Measurements from ENCODE around the gene ANO4. TPM values are rescaled to one million over a fixed set of nuclear protein-coding genes. Genes with fewer than 3 reads are reported as not detected.
"Not testable (repeated sequence)": the region's sequence is repeated elsewhere in the genome, so short reads cannot be mapped to it uniquely, and the experiment has no call there.

ANO4 gene
- total RNA-seq, 1 donor from 2014 or later: not detected

DNA sequence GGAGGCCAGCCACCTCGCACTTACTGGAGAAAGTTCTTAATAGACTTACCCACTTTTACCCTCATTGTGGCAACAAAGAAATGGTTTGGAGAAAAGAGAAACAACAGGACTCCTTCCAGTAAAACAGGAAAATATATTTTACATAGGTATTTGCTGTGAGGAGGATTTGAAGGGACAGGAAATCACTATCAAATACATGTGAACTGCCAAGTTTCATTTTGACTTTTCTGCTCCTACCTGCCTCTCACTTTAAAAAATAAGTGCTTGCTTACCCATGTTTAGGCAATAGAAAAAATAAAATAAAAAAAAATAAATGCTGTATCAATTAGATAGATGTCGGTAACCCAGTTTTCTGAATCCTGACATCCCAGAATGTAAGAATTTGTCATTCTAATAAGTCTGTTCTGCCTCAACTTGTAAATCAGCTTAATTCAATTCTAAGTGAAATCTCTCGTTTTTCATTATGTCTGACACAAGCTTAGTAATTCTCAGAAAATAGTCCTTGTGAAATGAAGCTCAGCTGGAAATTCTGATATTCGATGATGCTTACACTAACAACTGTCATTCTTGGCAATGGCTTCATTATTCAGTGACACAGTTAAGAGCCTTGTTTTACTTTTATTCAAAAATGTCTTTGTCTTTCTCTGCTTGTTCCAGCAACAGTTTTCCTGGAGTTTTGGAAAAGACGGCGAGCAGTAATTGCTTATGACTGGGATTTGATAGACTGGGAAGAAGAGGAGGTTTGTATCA, 284.1 kb downstream of the ANO4 start:
- intact Hi-C loops (cut with micrococcal nuclease): no loop called here

DNA sequence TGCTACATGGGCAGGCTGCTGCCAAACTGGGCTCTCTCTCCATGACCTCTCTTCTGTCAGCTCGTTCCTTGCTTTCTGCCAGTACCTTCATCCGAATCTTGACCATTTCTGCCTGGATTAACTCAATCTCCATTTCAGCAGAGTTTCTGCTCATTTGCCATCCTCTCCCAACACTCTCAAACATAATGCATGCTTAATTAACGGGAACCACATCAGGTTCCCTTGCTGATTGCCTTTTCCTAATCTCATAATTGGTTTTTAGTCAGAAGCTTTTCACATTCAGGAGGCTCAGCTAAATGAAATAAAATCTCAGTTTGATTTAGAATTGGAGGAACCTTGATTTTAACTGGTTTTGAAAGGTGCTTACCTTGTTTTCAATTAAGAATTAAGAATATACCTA, 288.1 kb downstream of the ANO4 start:
- intact Hi-C loops (cut with micrococcal nuclease): no loop called here

- intact Hi-C loops (cut with micrococcal nuclease): no loop called here
These were observed 292.0 kb downstream of the ANO4 start for GRCh38 chr12:101086490-101087135.

- intact Hi-C loops (cut with micrococcal nuclease): no loop called here
These were observed 293.3 kb downstream of the ANO4 start for GRCh38 chr12:101087920-101088319.

DNA sequence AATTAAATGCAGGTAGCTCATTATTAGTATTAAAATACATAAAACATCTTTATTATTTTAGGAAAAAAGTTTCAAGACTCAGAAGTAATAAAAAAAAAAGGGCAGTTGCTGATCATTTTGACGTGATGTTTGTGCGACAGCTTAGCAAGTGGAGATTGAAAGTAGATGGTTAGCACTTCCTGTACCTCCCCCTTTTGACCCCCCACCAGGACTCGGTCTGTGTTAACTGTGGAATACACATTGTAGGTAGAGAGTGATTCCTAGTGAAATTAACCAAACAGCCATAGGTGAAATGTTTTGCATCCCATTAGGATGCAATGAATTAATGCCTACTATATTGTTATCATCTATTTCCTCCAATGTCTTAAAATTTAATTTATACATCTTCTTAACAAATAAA, 294.7 kb downstream of the ANO4 start:
- intact Hi-C loops (cut with micrococcal nuclease): no loop called here

- intact Hi-C loops (cut with micrococcal nuclease): not testable (repeated sequence)
These were observed 295.6 kb downstream of the ANO4 start for GRCh38 chr12:101090222-101090621.

DNA sequence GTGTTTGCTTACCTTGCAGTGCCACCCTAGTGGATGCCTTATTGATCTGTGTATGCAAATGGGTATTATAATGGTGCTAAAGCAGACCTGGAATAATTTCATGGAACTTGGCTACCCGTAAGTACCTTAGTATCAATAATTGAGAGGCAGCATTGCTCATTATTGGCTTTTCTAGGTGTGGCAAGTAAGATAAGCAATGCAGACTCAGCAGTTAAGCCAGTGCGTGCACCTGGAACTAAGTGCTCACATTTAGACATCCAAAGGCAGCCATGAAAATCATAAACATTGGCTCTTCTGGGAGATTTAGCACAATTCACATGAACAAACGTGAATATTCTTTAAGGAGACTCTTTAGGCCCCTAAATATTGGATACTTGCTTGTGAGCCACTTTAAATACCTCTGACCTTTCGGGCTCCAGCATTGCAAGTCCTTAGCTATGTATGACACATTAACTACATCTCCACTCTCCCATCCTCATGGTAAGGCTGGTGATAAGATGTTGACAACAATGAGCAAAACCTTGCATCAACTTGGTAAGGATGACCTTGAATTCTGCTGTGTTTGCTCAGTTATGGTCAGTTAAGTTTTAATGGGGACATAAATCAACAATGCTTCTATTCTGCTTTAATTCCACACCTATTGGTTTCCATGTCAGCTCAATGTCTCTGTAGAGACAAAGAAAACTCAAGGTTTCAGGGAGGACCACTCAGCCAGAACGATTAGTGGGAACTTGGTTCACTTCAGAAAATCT, 303.4 kb downstream of the ANO4 start:
- intact Hi-C loops (cut with micrococcal nuclease): no loop called here

GRCh38 chr12:101107032-101107763, 312.6 kb downstream of the ANO4 start:
- intact Hi-C loops (cut with micrococcal nuclease): no loop called here

- intact Hi-C loops (cut with micrococcal nuclease): no loop called here
These were observed 313.6 kb downstream of the ANO4 start for GRCh38 chr12:101108130-101108529.

- intact Hi-C loops (cut with micrococcal nuclease): no loop called here
These were observed 316.3 kb downstream of the ANO4 start for GRCh38 chr12:101110866-101111265.

DNA sequence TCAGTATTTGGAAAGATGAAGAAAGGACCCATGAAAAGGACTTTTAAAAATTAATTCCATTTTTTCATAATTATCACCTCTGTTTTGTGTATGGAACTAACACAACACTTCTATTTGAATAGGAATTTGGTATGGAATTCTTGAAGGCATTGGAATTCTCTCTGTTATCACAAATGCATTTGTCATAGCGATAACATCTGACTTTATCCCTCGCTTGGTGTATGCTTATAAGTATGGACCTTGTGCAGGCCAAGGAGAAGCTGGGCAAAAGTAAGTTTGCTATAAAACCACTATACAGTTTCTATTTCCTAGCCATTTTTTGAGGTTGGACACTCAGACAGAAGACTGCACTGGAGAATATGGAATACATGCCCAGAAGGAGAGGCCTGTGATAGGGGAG, 316.9 kb downstream of the ANO4 start:
- intact Hi-C loops (cut with micrococcal nuclease): no loop called here

DNA sequence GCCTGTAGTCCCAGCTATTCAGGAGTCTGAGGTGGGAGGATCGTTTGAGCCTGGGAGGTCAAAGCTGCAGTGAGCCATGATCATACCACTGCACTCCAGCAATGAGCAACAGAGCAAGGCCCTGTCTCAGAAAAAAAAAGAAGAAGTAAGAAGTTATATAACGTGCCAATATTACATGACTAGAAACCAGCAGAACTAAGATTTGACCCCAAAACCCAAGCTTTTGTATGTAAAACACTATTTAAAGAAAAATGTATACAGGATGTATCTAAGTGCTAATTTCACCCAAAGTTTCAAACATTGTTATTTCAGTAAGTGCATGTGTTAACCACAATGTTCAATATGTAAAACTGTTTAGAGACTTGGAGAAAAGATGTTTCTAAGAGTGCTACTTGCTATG, 320.8 kb downstream of the ANO4 start:
- intact Hi-C loops (cut with micrococcal nuclease): no loop called here

GRCh38 chr12:101116911-101117310, 322.3 kb downstream of the ANO4 start:
- intact Hi-C loops (cut with micrococcal nuclease): no loop called here

DNA sequence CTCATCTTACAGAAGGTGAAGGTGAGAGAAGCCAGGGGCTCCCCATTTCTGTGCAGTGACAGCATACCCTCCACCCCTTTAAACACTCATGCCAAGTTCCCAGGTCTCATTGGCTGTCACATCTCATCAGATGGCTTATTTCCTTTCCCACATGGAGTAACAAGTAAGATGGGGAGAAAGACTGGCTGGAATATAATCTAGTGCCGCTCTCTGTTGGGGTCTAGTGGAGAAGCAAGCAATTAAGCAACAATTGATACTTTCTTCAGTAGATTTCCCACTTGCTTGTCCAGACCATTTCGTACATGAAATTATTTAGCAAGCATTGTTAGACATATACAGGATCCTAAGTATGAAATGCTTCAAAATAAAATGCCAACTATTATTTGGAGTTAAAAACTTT, 323.3 kb downstream of the ANO4 start:
- intact Hi-C loops (cut with micrococcal nuclease): no loop called here

DNA sequence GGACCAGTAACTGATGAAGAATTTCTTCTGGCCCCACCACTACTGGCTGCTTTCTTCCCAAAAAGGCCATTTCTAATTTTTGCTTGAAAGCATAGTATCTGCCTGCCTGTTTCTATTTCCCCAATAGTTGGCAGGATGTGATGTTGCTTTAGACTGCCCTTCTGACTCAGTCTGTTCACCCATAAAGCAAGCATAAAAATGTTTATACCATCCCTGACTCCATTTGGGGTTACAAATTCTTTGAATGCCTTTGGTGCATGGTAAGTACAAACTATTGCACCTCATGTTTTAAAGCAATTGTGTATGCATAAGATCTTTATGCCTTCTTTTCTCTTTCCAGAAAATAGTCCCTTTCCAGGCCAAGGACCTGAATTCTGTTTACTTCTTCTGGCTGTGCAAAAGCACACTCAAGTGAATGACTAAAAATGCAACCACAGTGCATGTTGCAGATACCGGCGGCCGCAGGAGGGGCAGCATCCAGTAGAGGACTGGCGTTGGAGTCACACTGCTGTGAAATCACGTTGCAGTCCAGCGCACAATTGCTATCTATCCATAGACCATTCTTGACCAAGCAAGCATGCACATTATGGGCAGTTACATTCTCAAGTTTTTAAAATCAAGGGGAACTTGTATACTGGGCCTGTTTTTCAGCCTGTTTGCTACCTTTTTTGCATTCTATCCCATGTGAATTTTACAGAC, 333.1 kb downstream of the ANO4 start:
- intact Hi-C loops (cut with micrococcal nuclease): no loop called here

- intact Hi-C loops (cut with micrococcal nuclease): not testable (repeated sequence)
These were observed 351.3 kb downstream of the ANO4 start for GRCh38 chr12:101145777-101146431.

DNA sequence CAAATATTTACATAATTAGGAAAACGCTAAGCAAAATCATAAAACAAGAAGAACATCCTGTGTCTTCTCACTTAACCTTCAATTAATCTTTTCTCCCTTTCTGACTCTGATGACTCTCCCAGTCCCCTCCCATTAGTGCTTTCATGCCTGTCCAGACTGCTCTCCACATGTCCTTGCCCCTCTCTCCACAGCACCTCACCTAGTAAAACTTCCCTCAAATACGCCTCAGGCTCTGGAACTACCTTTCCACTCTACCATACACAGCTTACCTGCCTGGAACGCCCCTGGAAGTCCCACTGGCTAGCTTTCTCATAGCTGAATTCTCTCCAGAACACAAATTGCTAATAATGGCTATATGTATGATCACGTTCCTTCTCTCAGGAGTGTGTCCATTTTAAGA, 370.7 kb downstream of the ANO4 start:
- intact Hi-C loops (cut with micrococcal nuclease): no loop called here

GRCh38 chr12:101166866-101167265, 372.3 kb downstream of the ANO4 start:
- intact Hi-C loops (cut with micrococcal nuclease): no loop called here

DNA sequence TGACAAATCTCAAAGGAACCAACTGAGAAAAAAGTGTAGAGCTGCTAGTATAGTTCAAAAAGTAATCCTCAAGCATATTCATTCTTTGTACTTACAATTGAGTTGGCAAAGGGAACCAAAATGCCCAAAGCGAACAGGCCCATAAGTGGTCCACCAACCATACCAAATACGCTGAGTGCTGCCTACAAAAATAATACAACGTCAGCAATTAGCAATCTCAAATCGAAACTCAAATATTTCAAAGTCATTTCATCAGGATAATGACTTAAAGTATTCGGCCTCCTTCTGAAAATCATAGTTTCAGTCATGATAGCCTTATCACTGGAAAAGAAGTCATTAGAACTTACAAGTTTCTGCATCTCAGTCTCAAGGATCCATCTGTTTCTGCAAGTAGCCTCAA, 373.4 kb downstream of the ANO4 start:
- intact Hi-C loops (cut with micrococcal nuclease): no loop called here

DNA sequence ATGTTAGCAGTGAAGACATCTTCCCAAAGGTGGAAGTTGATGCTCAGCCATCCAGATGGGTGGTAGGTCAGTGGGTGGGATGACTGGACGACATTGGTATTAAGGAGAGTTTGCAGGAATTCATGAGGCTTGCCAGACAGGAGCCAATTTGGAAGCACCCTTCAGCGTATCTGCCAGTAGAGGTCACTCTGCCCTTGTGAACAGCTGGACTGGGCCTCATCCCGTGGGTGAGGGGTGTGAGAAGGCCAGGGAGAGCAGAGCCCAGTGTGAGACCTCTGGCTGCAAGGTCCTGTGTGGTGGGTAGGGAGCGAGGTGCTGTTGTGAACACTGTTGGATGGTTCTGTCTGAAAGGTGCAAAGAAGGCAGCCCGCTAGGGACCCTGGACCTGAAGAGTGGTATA, 377.7 kb downstream of the ANO4 start:
- intact Hi-C loops (cut with micrococcal nuclease): no loop called here
